GM19455 (cell line): ENCODE measurements around the gene RABEP2.
A peak's percentile ranks its signal among the peaks of the same experiment; 100 is the strongest.
"Not testable (repeated sequence)": the region's sequence is repeated elsewhere in the genome, so short reads cannot be mapped to it uniquely, and the experiment has no call there.

Experiments used
- ATAC-seq: cut with Tn5 transposase; IDR thresholded peaks from one replicate; pipeline ENCODE4 v1.9.1; 2021; ENCODE audit not compliant: unreplicated experiment

Gene RABEP2

GRCh38 chr16:28879841-28880588 lies 45.0 kb downstream of the RABEP2 start:
- ATAC-seq = peak; percentile 73

GRCh38 chr16:28879261-28879840 lies 45.7 kb downstream of the RABEP2 start:
- ATAC-seq = peak; percentile 26

- ATAC-seq = no peak
Observed at GRCh38 chr16:28878083-28878926, 46.7 kb downstream of the RABEP2 start, which contains the start of gene ATP2A1. ATP2A1 (plus strand) TSS chr16:28878488; CDS start chr16:28878672, 184 bp downstream.

DNA sequence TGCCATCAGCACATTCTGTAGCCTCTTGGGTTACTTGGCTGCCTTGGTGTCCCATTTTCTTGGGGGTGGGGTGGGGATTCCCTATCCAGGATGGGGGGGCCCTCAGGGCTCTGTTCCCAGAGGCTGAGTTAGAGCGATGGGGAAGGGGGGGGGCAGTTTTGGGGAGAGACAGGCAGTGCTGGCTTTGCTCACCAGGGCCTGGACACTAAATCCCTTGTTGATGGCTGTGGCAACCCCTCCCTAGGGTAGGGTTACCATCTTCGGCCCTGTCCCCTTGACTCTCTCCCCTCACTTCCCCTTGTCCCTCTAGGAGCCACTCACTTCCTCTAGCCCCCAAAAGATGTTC lies 47.4 kb downstream of the RABEP2 start:
- ATAC-seq = no peak

GRCh38 chr16:28876973-28877654 lies 47.9 kb downstream of the RABEP2 start:
- no peak for ATAC-seq

GRCh38 chr16:28876019-28876659 lies 48.9 kb downstream of the RABEP2 start:
- ATAC-seq = no peak

GRCh38 chr16:28875134-28876018 lies 49.7 kb downstream of the RABEP2 start:
- no peak for ATAC-seq

DNA sequence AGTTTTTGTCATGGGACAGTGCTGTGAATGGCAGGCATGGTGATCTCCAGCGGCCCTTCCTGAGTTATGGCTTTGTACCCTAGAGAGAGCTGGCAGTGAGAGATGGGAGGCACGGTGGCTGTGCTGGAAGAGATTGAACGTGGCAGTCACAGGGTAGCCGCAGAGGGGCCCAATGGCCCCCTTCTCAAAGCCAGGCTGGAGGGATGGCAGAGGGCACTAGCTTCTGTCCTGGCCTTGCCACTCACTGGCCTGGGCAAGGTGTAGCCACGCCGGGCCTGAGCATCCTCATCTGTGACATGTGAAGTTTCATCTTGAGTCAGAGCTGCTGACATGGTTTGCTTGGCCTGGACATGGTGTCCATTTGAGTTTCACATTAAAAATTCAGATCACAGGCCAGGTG lies 50.6 kb downstream of the RABEP2 start:
- no peak for ATAC-seq

DNA sequence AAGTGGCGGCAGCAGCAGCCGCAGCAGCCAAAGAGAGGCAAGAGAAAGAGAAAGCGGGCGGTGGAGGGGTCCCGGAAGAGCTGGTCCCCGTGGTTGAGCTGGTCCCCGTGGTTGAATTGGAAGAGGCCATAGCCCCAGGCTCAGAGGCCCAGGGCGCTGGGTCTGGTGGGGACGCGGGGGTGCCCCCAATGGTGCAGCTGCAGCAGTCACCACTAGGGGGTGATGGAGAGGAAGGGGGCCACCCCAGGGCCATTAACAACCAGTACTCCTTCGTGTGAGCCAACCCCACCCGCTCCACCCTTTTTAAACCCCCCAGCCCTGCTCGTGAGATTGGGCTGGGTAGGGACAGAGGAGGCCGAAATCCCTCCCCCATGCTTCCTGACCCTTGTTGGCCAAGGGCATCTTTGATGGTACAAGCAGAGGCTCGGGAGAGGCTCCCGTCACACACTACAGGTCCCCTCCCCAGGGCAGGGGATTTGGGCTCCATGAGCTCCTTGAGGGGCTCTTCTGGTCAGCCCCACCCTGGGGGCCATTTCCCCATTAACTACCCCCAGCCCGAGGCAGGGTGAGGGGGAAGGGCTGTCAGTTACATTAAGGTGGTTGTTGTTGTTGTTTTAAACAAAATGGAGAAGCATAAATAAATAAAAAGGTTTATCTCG lies 51.4 kb downstream of the RABEP2 start:
- ATAC-seq = no peak

GRCh38 chr16:28872952-28873351 lies 52.1 kb downstream of the RABEP2 start:
- ATAC-seq = no peak

GRCh38 chr16:28869201-28869600 lies 55.8 kb downstream of the RABEP2 start:
- ATAC-seq = no peak

DNA sequence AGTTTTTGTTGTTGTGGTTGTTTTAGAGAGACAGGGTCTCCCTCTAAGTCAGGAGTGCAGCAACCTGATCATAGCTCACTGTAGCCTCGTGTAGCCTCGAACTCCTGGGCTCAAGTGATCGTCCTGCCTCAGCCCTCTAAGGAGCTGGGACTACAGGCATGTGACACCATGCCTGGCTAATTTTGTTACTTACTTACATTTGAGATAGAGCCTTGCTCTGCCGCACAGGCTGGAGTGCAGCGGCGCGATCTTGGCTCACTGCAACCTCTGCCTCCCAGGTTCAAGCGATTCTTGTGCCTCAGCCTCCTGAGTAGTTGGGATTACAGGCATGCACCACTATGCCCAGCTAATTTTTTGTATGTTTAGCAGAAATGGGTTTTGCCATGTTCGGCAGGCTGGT lies 57.4 kb downstream of the RABEP2 start:
- ATAC-seq = not testable (repeated sequence)

DNA sequence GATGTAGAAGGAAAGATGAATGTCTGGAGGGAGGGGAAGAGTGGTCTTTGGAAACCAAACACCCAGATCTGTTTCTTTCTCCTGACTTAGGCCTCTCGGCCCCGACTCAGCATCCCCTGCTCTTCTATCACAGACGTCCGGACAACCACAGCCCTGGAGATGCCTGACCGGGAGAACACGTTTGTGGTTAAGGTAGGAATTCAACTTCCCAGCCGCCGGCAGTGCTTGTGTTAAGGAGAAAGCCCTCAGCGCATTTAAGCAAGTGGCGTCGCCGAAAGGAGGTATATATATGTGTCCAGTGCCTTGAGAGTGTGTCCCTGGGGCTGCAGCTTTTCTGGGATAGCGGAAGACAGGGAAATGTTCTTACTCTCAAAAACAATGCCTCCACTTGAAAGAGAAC lies 57.8 kb downstream of the RABEP2 start:
- ATAC-seq = no peak

DNA sequence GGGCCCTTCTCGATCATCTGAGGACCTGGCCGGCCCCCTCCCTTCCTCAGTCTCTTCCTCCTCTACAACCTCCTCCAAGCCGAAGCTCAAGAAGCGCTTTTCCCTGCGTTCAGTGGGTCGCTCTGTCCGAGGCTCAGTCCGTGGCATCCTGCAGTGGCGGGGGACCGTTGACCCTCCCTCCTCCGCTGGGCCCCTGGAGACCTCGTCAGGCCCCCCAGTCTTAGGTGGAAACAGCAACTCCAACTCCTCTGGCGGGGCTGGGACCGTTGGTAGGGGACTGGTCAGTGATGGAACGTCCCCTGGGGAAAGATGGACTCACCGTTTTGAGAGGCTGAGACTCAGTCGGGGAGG lies 58.6 kb downstream of the RABEP2 start:
- no peak for ATAC-seq

DNA sequence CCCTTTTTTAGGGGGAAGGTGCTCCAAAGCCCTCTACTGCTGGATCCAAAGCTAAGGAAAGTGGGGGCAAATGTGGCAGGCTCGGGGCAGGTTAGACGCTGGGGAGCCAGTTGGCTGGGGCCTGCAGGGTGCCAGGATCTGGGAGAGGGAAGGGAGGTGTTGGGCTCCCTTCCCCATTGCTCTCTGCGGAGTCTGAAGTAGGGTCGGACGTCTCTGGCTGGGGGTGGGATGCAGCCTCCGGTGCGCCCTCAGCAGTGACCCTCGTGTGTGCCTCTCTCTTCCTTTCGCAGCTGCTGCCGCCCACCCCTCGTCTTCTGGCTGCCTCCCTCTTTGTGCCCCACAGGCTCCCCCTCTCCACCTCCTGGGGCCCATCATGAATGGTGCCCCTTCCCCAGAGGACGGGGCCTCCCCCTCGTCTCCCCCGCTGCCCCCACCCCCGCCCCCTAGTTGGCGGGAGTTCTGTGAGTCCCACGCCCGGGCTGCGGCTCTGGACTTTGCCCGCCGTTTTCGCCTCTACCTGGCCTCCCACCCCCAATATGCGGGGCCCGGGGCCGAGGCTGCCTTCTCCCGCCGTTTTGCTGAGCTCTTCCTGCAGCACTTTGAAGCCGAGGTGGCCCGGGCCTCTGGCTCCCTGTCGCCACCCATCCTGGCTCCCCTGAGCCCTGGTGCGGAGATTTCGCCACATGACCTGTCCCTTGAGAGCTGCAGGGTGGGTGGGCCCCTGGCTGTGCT lies 59.1 kb downstream of the RABEP2 start:
- ATAC-seq = no peak

- no peak for ATAC-seq
Observed at GRCh38 chr16:28865001-28865688, 59.9 kb downstream of the RABEP2 start.

- no peak for ATAC-seq
Observed at GRCh38 chr16:28863929-28864793, 60.9 kb downstream of the RABEP2 start.
